ENCODE results near the gene FBXL20. TPM values are rescaled to one million over a fixed set of nuclear protein-coding genes. Genes with fewer than 3 reads are reported as not detected.
"Not testable (repeated sequence)": the region's sequence is repeated elsewhere in the genome, so short reads cannot be mapped to it uniquely, and the experiment has no call there.

FBXL20 gene
- total RNA-seq, 4 donors from 2014 or later, result 13.1 to 19.6 (median 17.2) TPM

- H3K36me3 ChIP-seq, result peaks cover 0 to 30% (median 15%) of the 10 kb centered on the region in 4 donors
- intact Hi-C loops (cut with DNase I), result no loop called here
- no peaks in the 10 kb centered on the region for H3K9me3 ChIP-seq
- peaks cover 15 to 21% (median 18%) of the 10 kb centered on the region in 4 donors for H3K4me1 ChIP-seq
- TF ChIP-seq POLR2A (IDR thresholded peaks at IDR 0.05; ENCODE audit: low read depth) (no peak), CTCF (IDR thresholded peaks at IDR 0.05) (no peak), EP300 (IDR thresholded peaks at IDR 0.05) (no peak), POLR2AphosphoS5 (IDR thresholded peaks at IDR 0.05) (no peak)
- H3K27ac ChIP-seq (replicated peaks in 1 of 4), result peak overlapping the region in 2 of 4 donors; percentile 7 to 31
- WGBS, result 29% methylated on average over 3 of the region's 3 CpGs
- no peak for DNase-seq (ENCODE audit: extremely low spot score)
- no peak overlapping the region for H3K4me3 ChIP-seq
- H3K27me3 ChIP-seq, result no peaks in the 10 kb centered on the region
These were observed 94.8 kb downstream of the FBXL20 start for GRCh38 chr17:39306509-39307212.

DNA sequence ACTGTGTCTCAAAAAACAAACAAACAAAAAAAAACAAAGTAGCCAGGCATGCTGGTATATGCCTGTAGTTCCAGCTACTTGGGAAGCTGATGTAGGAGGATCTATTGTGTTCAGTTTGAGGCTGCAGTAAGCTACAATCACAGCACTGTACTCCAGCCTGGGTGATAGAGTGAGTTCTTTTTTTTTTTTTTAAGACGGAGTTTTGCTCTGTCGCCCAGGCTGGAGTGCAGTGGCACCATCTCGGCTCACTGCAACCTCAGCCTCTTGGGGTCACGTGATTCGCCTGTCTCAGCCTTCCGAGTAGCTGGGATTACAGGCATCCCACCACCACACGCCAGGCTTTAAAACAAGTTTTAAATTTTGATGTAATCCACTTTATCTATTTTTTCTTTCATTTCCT is 95.4 kb downstream of the FBXL20 start:
- DNase-seq (ENCODE audit: extremely low spot score), result no peak
- intact Hi-C loops (cut with DNase I), result no loop called here
- Histone ChIP-seq H3K36me3 (peaks cover 2 to 37% (median 22%) of the 10 kb centered on the region in 4 donors), H3K27me3 (no peaks in the 10 kb centered on the region), H3K4me1 (peaks cover 15 to 21% (median 18%) of the 10 kb centered on the region in 4 donors), H3K9me3 (no peaks in the 10 kb centered on the region), H3K27ac (replicated peaks in 1 of 4) (no peak overlapping the region), H3K4me3 (no peak overlapping the region)
- 72% methylated on average over 7 of the region's 7 CpGs for WGBS
- TF ChIP-seq EP300 (IDR thresholded peaks at IDR 0.05), result no peak
- TF ChIP-seq CTCF (IDR thresholded peaks at IDR 0.05), result no peak
- TF ChIP-seq POLR2AphosphoS5 (IDR thresholded peaks at IDR 0.05), result no peak
- no peak for TF ChIP-seq POLR2A (IDR thresholded peaks at IDR 0.05; ENCODE audit: low read depth)

- DNase-seq (ENCODE audit: extremely low spot score), result no peak
- Histone ChIP-seq H3K27me3 (no peaks in the 10 kb centered on the region), H3K27ac (replicated peaks in 1 of 4) (no peak overlapping the region), H3K9me3 (no peaks in the 10 kb centered on the region), H3K36me3 (peaks cover 15 to 55% (median 35%) of the 10 kb centered on the region in 4 donors), H3K4me1 (peaks cover 15 to 21% (median 18%) of the 10 kb centered on the region in 4 donors), H3K4me3 (no peak overlapping the region)
- intact Hi-C loops (cut with DNase I), result no loop called here
- 91% methylated on average over 1 of the region's 1 CpG for WGBS
- TF ChIP-seq EP300 (IDR thresholded peaks at IDR 0.05), result no peak
- no peak for TF ChIP-seq POLR2A (IDR thresholded peaks at IDR 0.05; ENCODE audit: low read depth)
- no peak for TF ChIP-seq POLR2AphosphoS5 (IDR thresholded peaks at IDR 0.05)
- TF ChIP-seq CTCF (IDR thresholded peaks at IDR 0.05), result no peak
These were observed 97.2 kb downstream of the FBXL20 start for GRCh38 chr17:39304188-39304587.

DNA sequence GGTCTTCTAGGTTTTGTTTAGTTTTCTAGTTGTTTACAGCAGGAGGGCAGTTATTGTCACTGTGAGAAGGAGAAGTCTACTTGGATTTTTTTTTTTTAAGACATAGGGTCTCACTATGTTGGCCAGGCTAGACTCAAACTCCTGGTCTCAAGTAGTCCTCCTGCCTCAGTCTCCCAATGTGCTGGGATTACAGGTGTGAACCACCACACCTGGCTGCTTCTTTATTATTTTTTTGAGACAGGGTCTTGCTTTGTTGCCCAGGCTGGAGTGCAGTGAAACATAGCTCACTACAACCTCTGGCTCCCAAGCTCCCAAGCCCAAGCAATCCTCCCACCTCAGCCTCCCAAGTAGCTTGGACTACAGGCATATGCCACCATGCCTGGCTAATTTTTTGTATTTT is 107.4 kb downstream of the FBXL20 start:
- peaks cover 17 to 81% (median 51%) of the 10 kb centered on the region in 4 donors for H3K36me3 ChIP-seq
- intact Hi-C loops (cut with DNase I), result no loop called here

DNA sequence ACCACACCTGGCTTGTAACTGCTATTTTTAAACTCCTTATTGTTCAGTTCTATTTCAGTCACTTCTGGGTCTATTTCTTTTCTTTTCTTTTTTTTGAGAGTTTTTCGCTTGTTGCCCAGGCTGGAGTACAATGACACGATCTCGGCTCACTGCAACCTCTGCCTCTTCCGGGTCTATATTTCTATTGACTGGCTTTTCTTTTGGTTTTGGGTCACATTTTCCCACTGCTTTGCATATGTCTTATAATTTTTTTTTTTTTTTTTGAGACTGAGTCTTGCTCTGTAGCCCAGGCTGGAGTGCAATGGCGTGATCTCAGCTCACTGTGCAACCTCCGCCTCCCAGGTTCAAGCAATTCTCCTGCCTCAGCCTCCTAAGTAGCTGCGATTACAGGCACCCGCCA is 108.9 kb downstream of the FBXL20 start:
- H3K4me3 ChIP-seq; H3K4me1 ChIP-seq; H3K9me3 ChIP-seq; H3K27me3 ChIP-seq; H3K27ac ChIP-seq (replicated peaks in 1 of 4); intact Hi-C loops (cut with DNase I); DNase-seq (ENCODE audit: extremely low spot score): not testable (repeated sequence)
- H3K36me3 ChIP-seq, result peaks cover 9 to 72% (median 37%) of the 10 kb centered on the region in 4 donors
- WGBS, result 96% methylated on average over 8 of the region's 8 CpGs

More for the DNA sequence above, 107.4 kb downstream of the FBXL20 start:
- TF ChIP-seq EP300 (IDR thresholded peaks at IDR 0.05), result no peak
- Histone ChIP-seq H3K27me3 (no peaks in the 10 kb centered on the region), H3K9me3 (no peaks in the 10 kb centered on the region), H3K4me3 (no peak overlapping the region), H3K4me1 (no peaks in the 10 kb centered on the region), H3K27ac (replicated peaks in 1 of 4) (no peak overlapping the region)
- DNase-seq (ENCODE audit: extremely low spot score), result no peak

- WGBS, result 97% methylated on average over 3 of the region's 3 CpGs
- H3K36me3 ChIP-seq, result peaks cover 3 to 60% (median 12%) of the 10 kb centered on the region in 4 donors
- H3K4me3 ChIP-seq; H3K9me3 ChIP-seq; intact Hi-C loops (cut with DNase I); H3K27me3 ChIP-seq; DNase-seq (ENCODE audit: extremely low spot score); H3K27ac ChIP-seq (replicated peaks in 1 of 4); H3K4me1 ChIP-seq: not testable (repeated sequence)
These were observed 114.9 kb downstream of the FBXL20 start for GRCh38 chr17:39286513-39286912.

Data from esophagus muscularis mucosa (tissue), 4 donors.